ENCODE data around the gene RHCE. TPM values are rescaled to one million over a fixed set of nuclear protein-coding genes. Genes with fewer than 3 reads are reported as not detected.

The RHCE gene
- total RNA-seq, 2 experiments from 2014 or later: 0.63 TPM; not detected in 1

DNA sequence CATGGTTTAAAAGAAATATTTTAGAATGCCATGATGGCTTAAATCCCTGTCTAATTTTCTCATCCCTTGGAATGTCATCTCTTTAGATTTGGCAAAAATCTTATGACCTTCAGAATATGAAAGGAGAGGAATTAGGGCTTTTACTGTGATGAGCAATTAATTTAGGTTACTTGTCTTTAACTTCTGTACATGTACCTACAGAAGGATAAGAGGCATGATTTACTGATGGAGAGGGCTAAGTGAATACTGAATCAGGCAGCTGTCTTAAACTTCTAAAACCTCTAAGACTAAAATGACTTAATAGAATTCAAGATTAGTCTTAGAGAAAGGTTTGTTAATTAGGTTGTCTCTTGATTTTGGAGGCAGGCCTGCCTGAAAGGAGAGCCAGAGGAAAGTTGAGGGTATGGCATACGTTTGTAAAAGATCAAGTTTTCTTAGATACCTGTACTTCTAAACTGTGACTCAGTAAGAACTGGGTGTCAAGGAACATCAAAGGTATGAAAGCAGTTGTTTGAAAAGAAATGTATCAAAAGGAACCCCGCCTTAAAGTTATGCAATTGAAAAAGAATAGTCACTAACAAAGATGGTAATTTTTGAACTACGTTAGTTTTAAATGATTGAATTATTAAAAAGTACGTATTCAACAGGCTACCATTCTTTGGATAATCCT lies 22.5 kb upstream of the RHCE start:
- H4K20me1 ChIP-seq (ENCODE audit: insufficient read depth, low read length): peaks cover 12% of the 10 kb centered on the region; the same call in 1 of the 2 replicates
- TF ChIP-seq EZH2phosphoT487 (IDR thresholded peaks at IDR 0.05; ENCODE audit: borderline replicate concordance, low read depth, low read length): no peak
- TF ChIP-seq, protein P1, sequence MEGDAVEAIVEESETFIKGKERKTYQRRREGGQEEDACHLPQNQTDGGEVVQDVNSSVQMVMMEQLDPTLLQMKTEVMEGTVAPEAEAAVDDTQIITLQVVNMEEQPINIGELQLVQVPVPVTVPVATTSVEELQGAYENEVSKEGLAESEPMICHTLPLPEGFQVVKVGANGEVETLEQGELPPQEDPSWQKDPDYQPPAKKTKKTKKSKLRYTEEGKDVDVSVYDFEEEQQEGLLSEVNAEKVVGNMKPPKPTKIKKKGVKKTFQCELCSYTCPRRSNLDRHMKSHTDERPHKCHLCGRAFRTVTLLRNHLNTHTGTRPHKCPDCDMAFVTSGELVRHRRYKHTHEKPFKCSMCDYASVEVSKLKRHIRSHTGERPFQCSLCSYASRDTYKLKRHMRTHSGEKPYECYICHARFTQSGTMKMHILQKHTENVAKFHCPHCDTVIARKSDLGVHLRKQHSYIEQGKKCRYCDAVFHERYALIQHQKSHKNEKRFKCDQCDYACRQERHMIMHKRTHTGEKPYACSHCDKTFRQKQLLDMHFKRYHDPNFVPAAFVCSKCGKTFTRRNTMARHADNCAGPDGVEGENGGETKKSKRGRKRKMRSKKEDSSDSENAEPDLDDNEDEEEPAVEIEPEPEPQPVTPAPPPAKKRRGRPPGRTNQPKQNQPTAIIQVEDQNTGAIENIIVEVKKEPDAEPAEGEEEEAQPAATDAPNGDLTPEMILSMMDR (conservative IDR thresholded peaks at IDR 0.05; ENCODE audit: low read length): no peak
- no peak overlapping the region for H3K27ac ChIP-seq (ENCODE audit: low read depth, low read length, poor library complexity, severe bottlenecking)
- no peaks in the 10 kb centered on the region for H3K9me3 ChIP-seq (ENCODE audit: low read length)
- CTCF ChIA-PET (ENCODE audit: unreplicated experiment): no interaction called here
- H3K4me3 ChIP-seq (ENCODE audit: low read depth, low read length, poor library complexity, severe bottlenecking): no peak overlapping the region
- H3K36me3 ChIP-seq (ENCODE audit: insufficient read depth, low read length): peaks cover 16% of the 10 kb centered on the region; the same call in 1 of the 2 replicates
- peaks cover 31% of the 10 kb centered on the region; the same call in 1 of the 2 replicates for H3K79me2 ChIP-seq (ENCODE audit: insufficient read depth, low read depth, low read length)
- POLR2A ChIA-PET: no interaction called here
- H3K9me2 ChIP-seq (ENCODE audit: insufficient read depth, low read length): no peaks in the 10 kb centered on the region
- BruUV-seq (replicated peaks): no TSS peak
- DNase-seq (ENCODE audit: low spot score): no peak
- H3K4me2 ChIP-seq (ENCODE audit: low read length): no peak overlapping the region
- H2AFZ ChIP-seq (ENCODE audit: low read length): no peak overlapping the region
- intact Hi-C loops (cut with micrococcal nuclease; ENCODE audit: unreplicated experiment): no loop called here
- peaks cover 8% of the 10 kb centered on the region for H3K4me1 ChIP-seq (ENCODE audit: insufficient read depth, low read length, poor library complexity, severe bottlenecking)

DNA sequence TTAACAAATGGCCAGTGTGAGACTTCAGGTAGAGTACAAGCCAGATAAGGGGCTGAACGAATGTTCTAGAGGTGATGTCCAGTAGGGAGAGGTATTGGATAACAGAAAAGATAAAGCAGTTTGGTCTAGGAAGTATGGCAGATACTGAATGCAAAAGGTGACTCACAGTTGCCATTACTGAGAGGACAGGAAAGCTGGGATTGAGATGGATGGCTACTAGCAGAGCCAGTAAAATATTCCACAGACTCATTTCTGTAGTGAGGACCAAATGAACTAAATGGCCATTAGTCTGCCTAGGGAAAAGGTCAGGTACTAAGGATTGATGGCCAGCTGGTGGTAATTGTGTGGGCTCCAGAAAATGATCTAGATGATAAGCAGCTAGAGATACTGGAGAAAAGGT lies 21.6 kb upstream of the RHCE start:
- Histone ChIP-seq H3K36me3 (ENCODE audit: insufficient read depth, low read length) (peaks cover 14% of the 10 kb centered on the region; the same call in 1 of the 2 replicates), H3K79me2 (ENCODE audit: insufficient read depth, low read depth, low read length) (peaks cover 38% of the 10 kb centered on the region; the same call in 1 of the 2 replicates), H3K9me3 (ENCODE audit: low read length) (no peaks in the 10 kb centered on the region), H3K4me2 (ENCODE audit: low read length) (no peak overlapping the region), H4K20me1 (ENCODE audit: insufficient read depth, low read length) (peaks cover 12% of the 10 kb centered on the region; the same call in 1 of the 2 replicates), H3K27ac (ENCODE audit: low read depth, low read length, poor library complexity, severe bottlenecking) (no peak overlapping the region), H3K4me1 (ENCODE audit: insufficient read depth, low read length, poor library complexity, severe bottlenecking) (peaks cover 8% of the 10 kb centered on the region), H3K4me3 (ENCODE audit: low read depth, low read length, poor library complexity, severe bottlenecking) (no peak overlapping the region), H2AFZ (ENCODE audit: low read length) (no peak overlapping the region), H3K9me2 (ENCODE audit: insufficient read depth, low read length) (no peaks in the 10 kb centered on the region)
- CTCF ChIA-PET (ENCODE audit: unreplicated experiment): no interaction called here
- no peak for TF ChIP-seq EZH2phosphoT487 (IDR thresholded peaks at IDR 0.05; ENCODE audit: borderline replicate concordance, low read depth, low read length)
- TF ChIP-seq, protein P1 (conservative IDR thresholded peaks at IDR 0.05; ENCODE audit: low read length): no peak
- POLR2A ChIA-PET: interaction anchor here (0.6 to 1.5 kb wide), 3 partner anchors 10 to 225 kb away, joined by 3 to 5 read pairs (median 4); no protein-coding TSS in a partner anchor
- no TSS peak for BruUV-seq (replicated peaks)
- no peak for DNase-seq (ENCODE audit: low spot score)
- intact Hi-C loops (cut with micrococcal nuclease; ENCODE audit: unreplicated experiment): no loop called here

DNA sequence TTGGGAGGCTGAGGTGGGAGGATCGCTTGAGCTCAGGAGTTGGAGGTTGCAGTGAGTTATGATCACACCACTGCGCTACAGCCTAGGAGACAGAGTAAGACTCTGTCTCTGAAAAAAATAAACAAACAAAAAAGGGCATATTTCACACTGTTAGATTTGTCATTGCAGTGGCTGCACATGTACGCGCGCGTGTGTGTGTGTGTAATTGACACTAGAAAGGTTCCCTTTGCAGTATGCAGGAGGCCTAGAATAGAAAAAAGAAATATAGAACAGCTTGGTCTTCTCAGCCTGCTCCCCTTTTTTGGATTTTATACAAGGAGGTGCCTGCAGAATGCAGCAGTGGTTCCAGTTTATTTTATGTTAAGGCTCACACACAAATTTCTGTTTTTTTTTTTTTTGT lies 18.7 kb upstream of the RHCE start:
- POLR2A ChIA-PET: interaction anchor here (0.7 kb wide), 2 partner anchors 96 to 298 kb away, joined by 3 to 4 read pairs; no protein-coding TSS in a partner anchor
- peaks cover 56% of the 10 kb centered on the region for H3K79me2 ChIP-seq (ENCODE audit: insufficient read depth, low read depth, low read length)
- DNase-seq (ENCODE audit: low spot score): no peak
- H3K9me3 ChIP-seq (ENCODE audit: low read length): no peaks in the 10 kb centered on the region
- no peak overlapping the region for H3K4me2 ChIP-seq (ENCODE audit: low read length)
- BruUV-seq (replicated peaks): no TSS peak
- no peak overlapping the region for H3K27ac ChIP-seq (ENCODE audit: low read depth, low read length, poor library complexity, severe bottlenecking)
- H3K36me3 ChIP-seq (ENCODE audit: insufficient read depth, low read length): peaks cover 14% of the 10 kb centered on the region; the same call in 1 of the 2 replicates
- intact Hi-C loops (cut with micrococcal nuclease; ENCODE audit: unreplicated experiment): loop anchor here (10.0 kb wide), 1 partner anchor 694 kb away; the partner anchor contains the start of gene CLIC4
- H3K4me3 ChIP-seq (ENCODE audit: low read depth, low read length, poor library complexity, severe bottlenecking): no peak overlapping the region
- peaks cover 16% of the 10 kb centered on the region for H4K20me1 ChIP-seq (ENCODE audit: insufficient read depth, low read length)
- H2AFZ ChIP-seq (ENCODE audit: low read length): no peak overlapping the region
- CTCF ChIA-PET (ENCODE audit: unreplicated experiment): interaction anchor here (0.6 kb wide), 1 partner anchor 288 kb away, joined by 4 read pairs; no protein-coding TSS in a partner anchor
- TF ChIP-seq EZH2phosphoT487 (IDR thresholded peaks at IDR 0.05; ENCODE audit: borderline replicate concordance, low read depth, low read length): no peak
- TF ChIP-seq, protein P1 (conservative IDR thresholded peaks at IDR 0.05; ENCODE audit: low read length): no peak
- no peaks in the 10 kb centered on the region for H3K9me2 ChIP-seq (ENCODE audit: insufficient read depth, low read length)
- peaks cover 24% of the 10 kb centered on the region for H3K4me1 ChIP-seq (ENCODE audit: insufficient read depth, low read length, poor library complexity, severe bottlenecking)
